Fibroblast of skin of scalp (primary cell): Measurements from ENCODE around the gene AMOTL1.
"Not testable (repeated sequence)": the region's sequence is repeated elsewhere in the genome, so short reads cannot be mapped to it uniquely, and the experiment has no call there.

Experiments
- DNase-seq: peaks from one replicate; pipeline ENCODE4 v3.0.0-alpha.2; 2013

The AMOTL1 gene

GRCh38 chr11:94771390-94771789 lies 3.2 kb downstream of the AMOTL1 start:
- DNase-seq, result no peak

GRCh38 chr11:94771951-94772350 lies 3.8 kb downstream of the AMOTL1 start:
- no peak for DNase-seq

- DNase-seq, result no peak
Measured at GRCh38 chr11:94773842-94774241, 5.7 kb downstream of the AMOTL1 start.

GRCh38 chr11:94774345-94774744 lies 6.2 kb downstream of the AMOTL1 start:
- DNase-seq, result no peak

GRCh38 chr11:94775567-94776327 lies 7.6 kb downstream of the AMOTL1 start:
- no peak for DNase-seq

GRCh38 chr11:94776351-94777321 lies 8.5 kb downstream of the AMOTL1 start:
- peak; percentile 40 for DNase-seq

GRCh38 chr11:94780432-94780831 lies 12.3 kb downstream of the AMOTL1 start:
- DNase-seq, result no peak

GRCh38 chr11:94781837-94782236 lies 13.7 kb downstream of the AMOTL1 start:
- DNase-seq, result peak; percentile 71

GRCh38 chr11:94782446-94782845 lies 14.3 kb downstream of the AMOTL1 start:
- DNase-seq, result peak; percentile 36

- no peak for DNase-seq
Measured at GRCh38 chr11:94784884-94785283, 16.7 kb downstream of the AMOTL1 start.

- DNase-seq, result peak; percentile 34
Measured at GRCh38 chr11:94785509-94785908, 17.4 kb downstream of the AMOTL1 start.

GRCh38 chr11:94786264-94787126 lies 18.3 kb downstream of the AMOTL1 start:
- peak; percentile 54 for DNase-seq

- DNase-seq, result no peak
Measured at GRCh38 chr11:94787801-94788200, 19.6 kb downstream of the AMOTL1 start.

GRCh38 chr11:94788396-94788795 lies 20.2 kb downstream of the AMOTL1 start:
- DNase-seq, result no peak

- no peak for DNase-seq
Measured at GRCh38 chr11:94790197-94790596, 22.0 kb downstream of the AMOTL1 start.

GRCh38 chr11:94790661-94791180 lies 22.6 kb downstream of the AMOTL1 start:
- DNase-seq, result peak; percentile 38

GRCh38 chr11:94791216-94791889 lies 23.2 kb downstream of the AMOTL1 start:
- DNase-seq, result no peak

- DNase-seq, result not testable (repeated sequence)
Measured at GRCh38 chr11:94791942-94792341, 23.8 kb downstream of the AMOTL1 start.

- DNase-seq, result no peak
Measured at GRCh38 chr11:94792451-94792850, 24.3 kb downstream of the AMOTL1 start.

- peak; percentile 40 for DNase-seq
Measured at GRCh38 chr11:94793002-94793401, 24.8 kb downstream of the AMOTL1 start.

- no peak for DNase-seq
Measured at GRCh38 chr11:94793822-94794221, 25.7 kb downstream of the AMOTL1 start.
